SK-N-SH (cell line): ENCODE results near the gene KRTAP5-3. TPM values are rescaled to one million over a fixed set of nuclear protein-coding genes. Genes with fewer than 3 reads are reported as not detected.

Experiments used
- CTCF ChIA-PET: fragments of 300-600, 350-600 bp; formaldehyde crosslinking; extraction: SDS; loops from one replicate; lab custom pipeline; 2021; lab: Yijun Ruan, JAX
- POLR2A ChIA-PET: fragments of 350-600 bp; sonication (Branson Sonifier 250); formaldehyde crosslinking; extraction: SDS; loops from one replicate; lab custom pipeline; 2020; ENCODE audit warnings: antibody characterized with exemption, inconsistent platforms; lab: Yijun Ruan, JAX
- DNase-seq: peaks from one replicate; pipeline ENCODE4 v3.0.0; 2012
- H2AFZ ChIP-seq: fragments of 200-600 bp; sonication (generic); 2 replicates; pipeline ENCODE4 v1.8.1; 2016; ENCODE audit warnings: antibody characterized with exemption, mild to moderate bottlenecking, low read depth
- H3F3A ChIP-seq: fragments of 200-600 bp; sonication (generic); replicated peaks from 2 replicates; pipeline ENCODE3; 2016; ENCODE audit warnings: antibody characterized with exemption, mild to moderate bottlenecking; ENCODE audit not compliant: insufficient read depth
- H3K27ac ChIP-seq, 2 experiments: fragments of 200-500 bp in 1 of 2; fragments of 200-600 bp in 1 of 2; sonication (Bioruptor generic) in 1 of 2; sonication (generic), shearing (Covaris generic) in 1 of 2; 2 replicates each; pipeline versions ENCODE4 v1.5.1 to v1.6.1; 2014 to 2016; ENCODE audit warnings: low read depth in 2 of 2, inconsistent platforms in 1 of 2, low read length in 1 of 2, mild to moderate bottlenecking in 1 of 2, mixed read lengths in 1 of 2
- H3K27me3 ChIP-seq: fragments of 200-600 bp; sonication (generic), shearing (Covaris generic); 2 replicates; pipeline ENCODE4 v1.6.1; 2016; ENCODE audit warnings: mixed run types; ENCODE audit not compliant: insufficient read depth
- H3K36me3 ChIP-seq, 2 experiments: fragments of 200-500 bp in 1 of 2; fragments of 200-600 bp in 1 of 2; sonication (Bioruptor generic) in 1 of 2; sonication (generic) in 1 of 2; replicated peaks in 1 of 2; 2 replicates each; pipeline versions ENCODE3 to v1.5.1; 2014 to 2016; ENCODE audit warnings: low read length in 1 of 2, mild to moderate bottlenecking in 1 of 2; ENCODE audit not compliant: insufficient read depth in 2 of 2, control insufficient read depth in 1 of 2
- H3K4me1 ChIP-seq, 2 experiments: fragments of 200-500 bp in 1 of 2; fragments of 200-600 bp in 1 of 2; sonication (Bioruptor generic) in 1 of 2; sonication (generic), shearing (Covaris generic) in 1 of 2; 2 replicates each; pipeline versions ENCODE4 v1.5.1 to v1.6.1; 2014 to 2016; ENCODE audit warnings: low read depth in 1 of 2, low read length in 1 of 2, mixed run types in 1 of 2; ENCODE audit not compliant: insufficient read depth in 2 of 2, control insufficient read depth in 1 of 2
- H3K4me2 ChIP-seq: fragments of 200-600 bp; sonication (generic), shearing (Covaris generic); 2 replicates; pipeline ENCODE4 v1.6.1; 2017; ENCODE audit warnings: mixed run types
- H3K4me3 ChIP-seq, 2 experiments: fragments of 200-500 bp in 1 of 2; fragments of 200-600 bp in 1 of 2; sonication (Bioruptor generic) in 1 of 2; sonication (generic), shearing (Covaris generic) in 1 of 2; 2 replicates each; pipeline versions ENCODE4 v1.5.1 to v1.8.1; 2014 to 2016; ENCODE audit warnings: low read depth in 2 of 2, inconsistent platforms in 1 of 2, low read length in 1 of 2, mild to moderate bottlenecking in 1 of 2, mixed read lengths in 1 of 2, moderate library complexity in 1 of 2
- H3K79me2 ChIP-seq: fragments of 200-600 bp; sonication (generic); 2 replicates; pipeline ENCODE4 v1.8.1; 2017; ENCODE audit warnings: mild to moderate bottlenecking; ENCODE audit not compliant: insufficient read depth
- H3K9ac ChIP-seq: fragments of 200-600 bp; sonication (generic); 2 replicates; pipeline ENCODE4 v1.6.1; 2017; ENCODE audit warnings: mixed run types
- H3K9me2 ChIP-seq: fragments of 200-600 bp; sonication (generic); 2 replicates; pipeline ENCODE4 v1.6.1; 2017; ENCODE audit warnings: mixed run types
- H3K9me3 ChIP-seq: fragments of 200-600 bp; sonication (generic); 2 replicates; pipeline ENCODE4 v1.6.1; 2017; ENCODE audit warnings: mixed run types, mild to moderate bottlenecking, moderate library complexity
- H4K20me1 ChIP-seq: fragments of 200-600 bp; sonication (generic); 2 replicates; pipeline ENCODE4 v1.6.1; 2017; ENCODE audit warnings: mild to moderate bottlenecking, mixed run types; ENCODE audit not compliant: insufficient read depth
- EZH2phosphoT487 ChIP-seq: fragments of 200-600 bp; sonication (generic); IDR thresholded peaks from 2 replicates; pipeline ENCODE4 v1.6.1; 2017; ENCODE audit warnings: low read depth, mixed run types, mild to moderate bottlenecking, antibody characterized with exemption, moderate library complexity, borderline replicate concordance
- FOXJ3 ChIP-seq: sonication (generic); formaldehyde crosslinking; IDR thresholded peaks from 2 replicates; pipeline ENCODE4 v1.5.1; 2020; ENCODE audit warnings: mild to moderate bottlenecking, missing genetic modification reagents
- GATA2 ChIP-seq: sonication (generic); formaldehyde crosslinking; IDR thresholded peaks from 2 replicates; pipeline ENCODE4 v1.5.0; 2020; ENCODE audit warnings: mild to moderate bottlenecking, missing genetic modification reagents
- JUND ChIP-seq: IDR thresholded peaks from 2 replicates; pipeline ENCODE4 v1.4.0; 2012
- RAD21 ChIP-seq: IDR thresholded peaks from 2 replicates; pipeline ENCODE4 v1.6.1; 2012; ENCODE audit warnings: mild to moderate bottlenecking, low read length
- REST ChIP-seq: IDR thresholded peaks from 2 replicates; pipeline ENCODE4 v1.6.1; 2012; ENCODE audit warnings: mild to moderate bottlenecking, low read depth, low read length, moderate library complexity
- RXRA ChIP-seq: IDR thresholded peaks from 2 replicates; pipeline ENCODE4 v1.4.0; 2012; ENCODE audit warnings: low read depth, mild to moderate bottlenecking, borderline replicate concordance
- SIN3A ChIP-seq: IDR thresholded peaks from 2 replicates; pipeline ENCODE4 v1.6.1; 2012; ENCODE audit warnings: low read depth, mild to moderate bottlenecking, low read length, moderate library complexity, borderline replicate concordance
- SMC3 ChIP-seq: IDR thresholded peaks from 2 replicates; pipeline ENCODE4 v1.6.1; 2012; ENCODE audit warnings: low read depth, low read length, improper control_type of control experiment
- TEAD4 ChIP-seq: IDR thresholded peaks from 2 replicates; pipeline ENCODE4 v1.4.0; 2012; ENCODE audit warnings: mild to moderate bottlenecking, borderline replicate concordance; ENCODE audit not compliant: insufficient read depth
- USF2 ChIP-seq: fragments of 150-350 bp; IDR thresholded peaks from 2 replicates; pipeline ENCODE4 v1.6.1; 2017; ENCODE audit warnings: antibody characterized with exemption, low read length, low read depth, borderline replicate concordance
- YY1 ChIP-seq: IDR thresholded peaks from 2 replicates; pipeline ENCODE4 v1.4.0; 2012; ENCODE audit warnings: low read depth, mild to moderate bottlenecking
- ZBTB33 ChIP-seq: IDR thresholded peaks from 2 replicates; pipeline ENCODE4 v1.4.0; 2012; ENCODE audit warnings: low read depth, borderline replicate concordance
- WGBS: methylation state at CpG from one replicate; pipeline ENCODE4 v1.1.6; 2017; ENCODE audit warnings: low lambda C conversion rate; 5-methylcytosine and 5-hydroxymethylcytosine counted together
- polyA plus RNA-seq, 3 experiments: library from polyadenylated mRNA; depleted of rRNA; stranded (reverse); fragments of >200 nt; gene quantifications; 2 replicates each; pipeline ENCODE4 v1.2.3, GENCODE V29; 2012
- TF ChIP-seq, protein P1 (sequence below): fragments of 200-600 bp; sonication (generic); IDR thresholded peaks from 2 replicates; pipeline ENCODE4 v1.6.1; 2017; ENCODE audit warnings: antibody characterized with exemption, mild to moderate bottlenecking, moderate library complexity

The KRTAP5-3 gene
- polyA plus RNA-seq, 1 of the 3 experiments (the other 2 are of a cell fraction), result not detected

GRCh38 chr11:1645357-1645821 lies 37.1 kb upstream of the KRTAP5-3 start:
- ChIA-PET POLR2A (no interaction called here), CTCF (interaction anchor here (0.6 to 9.8 kb wide), 4 partner anchors 16 to 504 kb away, joined by 3 to 73 read pairs (median 10); partner anchors contain the start of gene KRTAP5-5)

More at GRCh38 chr11:1645357-1645821, 37.1 kb upstream of the KRTAP5-3 start:
- Histone ChIP-seq H3K4me2 (no peak overlapping the region), H3K79me2 (no peaks in the 10 kb centered on the region), H3K4me1 (peaks cover 0 to 6% of the 10 kb centered on the region in 2 experiments; a peak in 1 of 4 replicates), H3K36me3 (no peaks in the 10 kb centered on the region), H3F3A (no peaks in the 10 kb centered on the region), H3K4me3 (no peak overlapping the region), H3K27me3 (no peaks in the 10 kb centered on the region), H3K27ac (no peak overlapping the region), H3K9me2 (no peaks in the 10 kb centered on the region), H2AFZ (no peak overlapping the region), H3K9me3 (no peaks in the 10 kb centered on the region), H3K9ac (no peak overlapping the region)
- 67% methylated on average over 5 of the region's 12 CpGs for WGBS
- DNase-seq, result no peak
- TF ChIP-seq GATA2 (CRISPR knock-in tag) (no peak), ZBTB33 (no peak), SMC3 (no peak), RXRA (no peak), JUND (no peak), REST (no peak), EZH2phosphoT487 (no peak), FOXJ3 (CRISPR knock-in tag) (no peak), SIN3A (no peak), RAD21 (no peak), USF2 (no peak), TEAD4 (no peak), YY1 (no peak)
- TF ChIP-seq, protein P1, sequence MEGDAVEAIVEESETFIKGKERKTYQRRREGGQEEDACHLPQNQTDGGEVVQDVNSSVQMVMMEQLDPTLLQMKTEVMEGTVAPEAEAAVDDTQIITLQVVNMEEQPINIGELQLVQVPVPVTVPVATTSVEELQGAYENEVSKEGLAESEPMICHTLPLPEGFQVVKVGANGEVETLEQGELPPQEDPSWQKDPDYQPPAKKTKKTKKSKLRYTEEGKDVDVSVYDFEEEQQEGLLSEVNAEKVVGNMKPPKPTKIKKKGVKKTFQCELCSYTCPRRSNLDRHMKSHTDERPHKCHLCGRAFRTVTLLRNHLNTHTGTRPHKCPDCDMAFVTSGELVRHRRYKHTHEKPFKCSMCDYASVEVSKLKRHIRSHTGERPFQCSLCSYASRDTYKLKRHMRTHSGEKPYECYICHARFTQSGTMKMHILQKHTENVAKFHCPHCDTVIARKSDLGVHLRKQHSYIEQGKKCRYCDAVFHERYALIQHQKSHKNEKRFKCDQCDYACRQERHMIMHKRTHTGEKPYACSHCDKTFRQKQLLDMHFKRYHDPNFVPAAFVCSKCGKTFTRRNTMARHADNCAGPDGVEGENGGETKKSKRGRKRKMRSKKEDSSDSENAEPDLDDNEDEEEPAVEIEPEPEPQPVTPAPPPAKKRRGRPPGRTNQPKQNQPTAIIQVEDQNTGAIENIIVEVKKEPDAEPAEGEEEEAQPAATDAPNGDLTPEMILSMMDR, result no peak
- TF ChIP-seq, all 33 proteins: peak for 0
- no peaks in the 10 kb centered on the region for H4K20me1 ChIP-seq
